HepG2 (cell line): ENCODE results near the gene IGF2BP3. TPM values are rescaled to one million over a fixed set of nuclear protein-coding genes. Genes with fewer than 3 reads are reported as not detected.
A peak's percentile ranks its signal among the peaks of the same experiment; 100 is the strongest.

ENCODE experiments used
- ATAC-seq: fragments of 200-7000 bp; cut with Tn5 transposase; 3 replicates; pipeline ENCODE4 v1.9.1; 2020; ENCODE audit warnings: mild to moderate bottlenecking, moderate library complexity
- BruUV-seq: library from RNA; stranded (reverse); fragments of 400-500 nt; replicated peaks from 2 replicates; lab custom pipeline; 2021; lab: Mats Ljungman, UMichigan
- CTCF ChIA-PET: fragments of 300-600 bp; formaldehyde crosslinking; extraction: SDS; loops from one replicate; lab custom pipeline; 2021; ENCODE audit warnings: low total read pairs, inconsistent platforms, low intra/inter-chr PET ratio; lab: Yijun Ruan, JAX
- POLR2A ChIA-PET: fragments of 350-600 bp; sonication (Branson Sonifier 250); formaldehyde crosslinking; loops from one replicate; lab custom pipeline; 2020; ENCODE audit warnings: antibody characterized with exemption, inconsistent platforms; lab: Yijun Ruan, JAX
- DNase-seq: peaks from one replicate; pipeline ENCODE4 v3.0.0-alpha.2; 2015; ENCODE audit warnings: low spot score
- FAIRE-seq: peaks from 3 replicates; lab custom pipeline; 2011; peaks lifted over from hg19 to GRCh38; lab: Jason Lieb, UNC
- H2AFZ ChIP-seq: one replicate; pipeline ENCODE4 v1.6.1; 2011; ENCODE audit warnings: low read length, inconsistent platforms
- H3K27ac ChIP-seq: fragments of 300-600 bp; 3 replicates; pipeline ENCODE4 v1.8.0; 2011; ENCODE audit warnings: mixed run types, mild to moderate bottlenecking, mixed read lengths, low read length, inconsistent platforms; ENCODE audit not compliant: insufficient read depth; ENCODE audit errors: extremely low read length
- H3K27me3 ChIP-seq, 2 experiments: fragments of 200-600 bp in 1 of 2; 2 replicates in 1 of 2; 3 replicates in 1 of 2; pipeline versions ENCODE4 v1.6.0 to v1.8.0; 2011; ENCODE audit warnings: low read length in 2 of 2, mild to moderate bottlenecking in 2 of 2, moderate library complexity in 2 of 2, inconsistent platforms in 1 of 2; ENCODE audit not compliant: insufficient read depth in 2 of 2, control insufficient read depth in 1 of 2
- H3K36me3 ChIP-seq, 2 experiments: fragments of 200-600 bp in 1 of 2; replicated peaks in 1 of 2; 2 replicates in 1 of 2; 3 replicates in 1 of 2; pipeline versions ENCODE4 v1.5.1 to v1.8.0; 2011; ENCODE audit warnings: low read length in 2 of 2, inconsistent platforms in 1 of 2; ENCODE audit not compliant: insufficient read depth in 2 of 2, control insufficient read depth in 1 of 2
- H3K4me1 ChIP-seq: 2 replicates; pipeline ENCODE4 v1.5.1; 2012; ENCODE audit warnings: low read length, inconsistent platforms; ENCODE audit not compliant: insufficient read depth
- H3K4me2 ChIP-seq: 2 replicates; pipeline ENCODE4 v1.6.0; 2011; ENCODE audit warnings: low read depth, low read length, inconsistent platforms
- H3K4me3 ChIP-seq, 3 experiments: fragments of 200-600 bp in 1 of 3; sonication (generic), shearing (Covaris generic) in 1 of 3; replicated peaks in 1 of 3; 2 replicates each; pipeline ENCODE4 v1.5.1; 2011 to 2016; ENCODE audit warnings: low read length in 3 of 3, inconsistent platforms in 2 of 3, low read depth in 2 of 3, mild to moderate bottlenecking in 2 of 3, control low read depth in 1 of 3, mixed read lengths in 1 of 3; ENCODE audit not compliant: insufficient read depth in 1 of 3
- H3K79me2 ChIP-seq: one replicate; pipeline ENCODE4 v1.6.1; 2011; ENCODE audit warnings: low read length, inconsistent platforms; ENCODE audit not compliant: insufficient read depth
- H3K9ac ChIP-seq: 2 replicates; pipeline ENCODE4 v1.6.0; 2011; ENCODE audit warnings: mild to moderate bottlenecking, low read depth, low read length, inconsistent platforms; ENCODE audit not compliant: insufficient read depth
- H3K9me3 ChIP-seq: 2 replicates; pipeline ENCODE4 v1.5.1; 2012; ENCODE audit warnings: mild to moderate bottlenecking, low read length
- H4K20me1 ChIP-seq: 2 replicates; pipeline ENCODE4 v1.6.0; 2011; ENCODE audit warnings: inconsistent platforms, mild to moderate bottlenecking, low read length, moderate library complexity; ENCODE audit not compliant: insufficient read depth
- HOXA5 ChIP-seq: sonication (generic); formaldehyde crosslinking; IDR thresholded peaks from 2 replicates; pipeline ENCODE4 v1.4.0; 2020; ENCODE audit warnings: missing genetic modification reagents
- SIN3A ChIP-seq: IDR thresholded peaks from 2 replicates; pipeline ENCODE4 v1.6.1; 2011; ENCODE audit warnings: low read depth, mild to moderate bottlenecking, control low read depth, low read length, borderline replicate concordance
- STAG1 ChIP-seq: sonication (generic); formaldehyde crosslinking; IDR thresholded peaks from 2 replicates; pipeline ENCODE4 v1.4.0; 2020; ENCODE audit warnings: missing genetic modification reagents
- ZNF121 ChIP-seq: sonication (generic); formaldehyde crosslinking; IDR thresholded peaks from 2 replicates; pipeline ENCODE4 v1.5.0; 2020; ENCODE audit warnings: mild to moderate bottlenecking, missing genetic modification reagents
- WGBS: methylation state at CpG from one replicate; pipeline ENCODE4 v1.1.6; 2017; ENCODE audit warnings: low lambda C conversion rate; 5-methylcytosine and 5-hydroxymethylcytosine counted together
- in situ Hi-C: cut with HindIII; loops from 2 replicates; pipeline ENCODE4 v1.10.0; 2017; ENCODE audit warnings: low pct_unique_long_range_greater_than_20kb; ENCODE audit not compliant: extremely low pct_ligation_motif_present
- intact Hi-C: fragments of 100-400 bp; cut with micrococcal nuclease; formaldehyde crosslinking; loops from one replicate; pipeline ENCODE4 v1.10.0; 2022; ENCODE audit not compliant: unreplicated experiment
- polyA plus RNA-seq, 8 experiments: library from polyadenylated mRNA; depleted of rRNA in 3 of 8; stranded (reverse) in 7 of 8; unstranded in 1 of 8; fragments of >200 nt; fragmentation: Illumina TruSeq in 4 of 8; extraction: Trizol in 4 of 8; gene quantifications; 2 replicates each; pipeline versions ENCODE4 v1.2.1 to v1.2.3, GENCODE V29; 2011 to 2016; ENCODE audit warnings: low read depth in 4 of 8, missing spikeins in 1 of 8, mixed read lengths in 1 of 8; ENCODE audit not compliant: insufficient read depth in 1 of 8
- total RNA-seq, 5 experiments: library from RNA; depleted of rRNA; stranded (reverse); fragments of >200 nt; fragmentation: Illumina TruSeq; extraction: Trizol; gene quantifications; 2 replicates each; pipeline ENCODE4 v1.2.3, GENCODE V29; 2016; ENCODE audit warnings: low read depth in 1 of 5
- TF ChIP-seq, protein P1 (sequence below): sonication (generic); formaldehyde crosslinking; IDR thresholded peaks from 2 replicates; pipeline ENCODE4 v1.5.0; 2020; ENCODE audit warnings: mild to moderate bottlenecking, missing genetic modification reagents, borderline replicate concordance

IGF2BP3 gene
- total and polyA plus RNA-seq, 2 of the 13 experiments (the other 11 are each of a cell fraction or from before 2014, with no cell fraction given), result 37.7 to 39.5 TPM

- BruUV-seq, result no TSS peak
- no peak overlapping the region for H3K4me2 ChIP-seq
- no peak overlapping the region for H3K27ac ChIP-seq
- ChIA-PET CTCF (no interaction called here), POLR2A (no interaction called here)
- ATAC-seq (no peak), DNase-seq (no peak), FAIRE-seq (no peak)
- no peak overlapping the region for H2AFZ ChIP-seq
- peaks cover 31% of the 10 kb centered on the region for H3K79me2 ChIP-seq
- H3K9me3 ChIP-seq, result no peaks in the 10 kb centered on the region
- H3K9ac ChIP-seq, result no peak overlapping the region
- in situ Hi-C loops (no loop called here), intact Hi-C loops (loop anchor here (5.0 kb wide), 1 partner anchor 32 kb away; no protein-coding TSS in a partner anchor)
- H3K4me1 ChIP-seq, result peaks cover 45% of the 10 kb centered on the region
- H3K27me3 ChIP-seq, result no peaks in the 10 kb centered on the region
- peaks cover 4 to 43% of the 10 kb centered on the region in 2 experiments; a peak in 4 of 5 replicates for H3K36me3 ChIP-seq
- 93% methylated on average over 3 of the region's 3 CpGs for WGBS
- H4K20me1 ChIP-seq, result no peaks in the 10 kb centered on the region; the same call in 1 of the 2 replicates
- no peak overlapping the region for H3K4me3 ChIP-seq
- TF ChIP-seq HOXA5 (CRISPR knock-in tag), result no peak
- peak; percentile 59; the same call in 1 of the 2 replicates for TF ChIP-seq ZNF121
Observed at GRCh38 chr7:23389701-23390100, 80.6 kb downstream of the IGF2BP3 start.

- Histone ChIP-seq H2AFZ (no peak overlapping the region), H3K79me2 (peaks cover 40% of the 10 kb centered on the region), H3K27ac (no peak overlapping the region), H3K27me3 (no peaks in the 10 kb centered on the region), H3K4me3 (no peak overlapping the region), H3K4me1 (peaks cover 24% of the 10 kb centered on the region), H3K9me3 (no peaks in the 10 kb centered on the region), H4K20me1 (no peaks in the 10 kb centered on the region; the same call in 1 of the 2 replicates), H3K36me3 (peaks cover 2 to 45% of the 10 kb centered on the region in 2 experiments; a peak in 4 of 5 replicates), H3K4me2 (no peak overlapping the region), H3K9ac (no peak overlapping the region)
- WGBS, result 100% methylated on average over 1 of the region's 1 CpG
- CTCF ChIA-PET, result no interaction called here
- intact Hi-C loops, result no loop called here
- POLR2A ChIA-PET, result no interaction called here
- ATAC-seq (no peak), DNase-seq (no peak), FAIRE-seq (no peak)
- no TSS peak for BruUV-seq
- TF ChIP-seq STAG1 (CRISPR knock-in tag) (no peak), SIN3A (no peak)
- TF ChIP-seq, protein P1, sequence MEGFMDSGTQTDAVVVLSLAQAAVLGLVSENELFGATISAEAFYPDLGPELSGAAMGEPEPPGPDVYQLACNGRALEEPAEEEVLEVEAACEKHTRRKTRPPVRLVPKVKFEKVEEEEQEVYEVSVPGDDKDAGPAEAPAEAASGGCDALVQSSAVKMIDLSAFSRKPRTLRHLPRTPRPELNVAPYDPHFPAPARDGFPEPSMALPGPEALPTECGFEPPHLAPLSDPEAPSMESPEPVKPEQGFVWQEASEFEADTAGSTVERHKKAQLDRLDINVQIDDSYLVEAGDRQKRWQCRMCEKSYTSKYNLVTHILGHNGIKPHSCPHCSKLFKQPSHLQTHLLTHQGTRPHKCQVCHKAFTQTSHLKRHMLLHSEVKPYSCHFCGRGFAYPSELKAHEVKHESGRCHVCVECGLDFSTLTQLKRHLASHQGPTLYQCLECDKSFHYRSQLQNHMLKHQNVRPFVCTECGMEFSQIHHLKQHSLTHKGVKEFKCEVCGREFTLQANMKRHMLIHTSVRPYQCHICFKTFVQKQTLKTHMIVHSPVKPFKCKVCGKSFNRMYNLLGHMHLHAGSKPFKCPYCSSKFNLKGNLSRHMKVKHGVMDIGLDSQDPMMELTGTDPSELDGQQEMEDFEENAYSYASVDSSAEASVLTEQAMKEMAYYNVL (CRISPR knock-in tag), result no peak
- in situ Hi-C loops, result no loop called here
Observed at GRCh38 chr7:23387583-23387982, 82.7 kb downstream of the IGF2BP3 start.
